ENCODE data around the gene CALM1.

Gene CALM1

DNA sequence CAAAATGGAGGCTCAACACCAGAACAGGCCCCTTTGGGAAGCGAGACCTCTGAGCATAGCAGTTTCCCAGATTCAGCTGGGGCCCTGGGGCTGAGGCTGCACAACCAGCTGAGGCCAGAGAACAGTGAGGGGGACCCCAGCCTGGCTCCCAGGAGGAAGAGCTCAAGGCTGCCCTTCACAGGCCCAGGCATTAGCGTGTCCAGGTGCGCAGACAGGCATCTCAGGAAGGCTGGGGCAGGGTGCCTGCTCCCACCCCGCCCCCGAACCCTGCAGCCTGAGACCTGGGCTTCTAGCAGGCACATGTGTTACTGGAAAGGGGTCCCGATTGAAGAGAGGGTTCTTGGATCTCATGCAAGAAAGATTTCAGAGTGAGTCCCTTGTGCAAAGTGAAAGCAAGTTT, 27.2 kb downstream of the CALM1 start:
- TF ChIP-seq, protein P1, sequence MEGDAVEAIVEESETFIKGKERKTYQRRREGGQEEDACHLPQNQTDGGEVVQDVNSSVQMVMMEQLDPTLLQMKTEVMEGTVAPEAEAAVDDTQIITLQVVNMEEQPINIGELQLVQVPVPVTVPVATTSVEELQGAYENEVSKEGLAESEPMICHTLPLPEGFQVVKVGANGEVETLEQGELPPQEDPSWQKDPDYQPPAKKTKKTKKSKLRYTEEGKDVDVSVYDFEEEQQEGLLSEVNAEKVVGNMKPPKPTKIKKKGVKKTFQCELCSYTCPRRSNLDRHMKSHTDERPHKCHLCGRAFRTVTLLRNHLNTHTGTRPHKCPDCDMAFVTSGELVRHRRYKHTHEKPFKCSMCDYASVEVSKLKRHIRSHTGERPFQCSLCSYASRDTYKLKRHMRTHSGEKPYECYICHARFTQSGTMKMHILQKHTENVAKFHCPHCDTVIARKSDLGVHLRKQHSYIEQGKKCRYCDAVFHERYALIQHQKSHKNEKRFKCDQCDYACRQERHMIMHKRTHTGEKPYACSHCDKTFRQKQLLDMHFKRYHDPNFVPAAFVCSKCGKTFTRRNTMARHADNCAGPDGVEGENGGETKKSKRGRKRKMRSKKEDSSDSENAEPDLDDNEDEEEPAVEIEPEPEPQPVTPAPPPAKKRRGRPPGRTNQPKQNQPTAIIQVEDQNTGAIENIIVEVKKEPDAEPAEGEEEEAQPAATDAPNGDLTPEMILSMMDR (conservative IDR thresholded peaks at IDR 0.05), result no peak
- H3K27ac ChIP-seq, result no peak overlapping the region

DNA sequence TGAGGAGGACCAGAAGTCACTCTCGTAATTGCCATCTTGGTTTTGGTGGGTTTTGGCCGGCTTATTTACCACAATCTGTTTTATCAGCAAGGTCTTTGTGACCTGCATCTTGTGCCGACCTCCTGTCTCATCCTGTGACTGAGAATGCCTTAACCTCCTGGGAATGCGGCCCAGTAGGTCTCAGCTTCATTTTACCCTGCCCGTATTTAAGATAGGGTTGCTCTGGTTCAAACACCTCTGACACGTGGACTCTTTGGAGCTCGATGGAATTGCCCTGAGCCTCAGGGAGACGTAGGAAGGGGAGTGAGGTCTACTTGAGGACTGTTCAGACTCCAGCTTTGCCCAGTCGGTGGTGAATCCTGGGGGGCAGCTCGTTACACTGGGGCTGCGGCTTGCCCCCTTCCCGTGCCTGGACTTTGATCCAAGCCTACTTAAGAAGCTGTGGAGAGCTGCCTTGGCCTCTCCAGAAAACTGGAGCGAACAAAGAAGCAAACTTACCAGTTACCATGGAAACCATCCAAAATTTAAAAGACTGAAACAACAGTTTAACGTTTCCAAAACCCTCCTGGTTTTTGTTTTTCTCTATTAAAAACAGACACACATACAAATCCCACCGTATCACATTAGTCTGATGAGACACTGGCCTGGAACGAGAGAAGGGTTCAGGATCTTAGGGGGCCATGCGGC, 28.0 kb downstream of the CALM1 start:
- H3K27ac ChIP-seq, result no peak overlapping the region
- TF ChIP-seq, protein P1 (conservative IDR thresholded peaks at IDR 0.05), result no peak

DNA sequence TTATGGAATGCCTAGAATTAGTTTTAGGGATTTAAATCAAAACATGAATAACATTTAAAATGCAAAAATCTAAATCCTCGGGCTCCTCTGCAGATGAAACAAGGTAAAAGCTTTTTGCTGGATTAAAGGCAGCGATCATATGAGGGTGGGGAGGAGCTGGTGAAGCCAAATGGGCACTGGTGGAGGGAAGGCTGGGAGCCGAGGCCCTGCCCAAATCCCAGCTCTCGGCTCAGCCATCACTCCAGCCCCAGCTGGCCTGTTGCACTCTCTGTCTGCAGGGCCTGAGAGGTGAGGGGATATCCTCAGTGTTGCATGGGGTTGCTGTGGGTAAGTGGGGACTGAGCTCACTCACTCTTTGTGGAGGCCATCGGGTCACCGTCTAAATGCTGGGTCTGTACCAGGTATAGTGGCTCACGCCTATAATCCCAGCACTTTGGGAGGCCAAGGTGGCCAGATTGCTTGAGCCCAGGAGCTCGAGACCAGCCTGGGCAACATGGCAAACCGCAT, 28.6 kb downstream of the CALM1 start:
- no peak overlapping the region for H3K27ac ChIP-seq
- TF ChIP-seq, protein P1 (conservative IDR thresholded peaks at IDR 0.05), result no peak

DNA sequence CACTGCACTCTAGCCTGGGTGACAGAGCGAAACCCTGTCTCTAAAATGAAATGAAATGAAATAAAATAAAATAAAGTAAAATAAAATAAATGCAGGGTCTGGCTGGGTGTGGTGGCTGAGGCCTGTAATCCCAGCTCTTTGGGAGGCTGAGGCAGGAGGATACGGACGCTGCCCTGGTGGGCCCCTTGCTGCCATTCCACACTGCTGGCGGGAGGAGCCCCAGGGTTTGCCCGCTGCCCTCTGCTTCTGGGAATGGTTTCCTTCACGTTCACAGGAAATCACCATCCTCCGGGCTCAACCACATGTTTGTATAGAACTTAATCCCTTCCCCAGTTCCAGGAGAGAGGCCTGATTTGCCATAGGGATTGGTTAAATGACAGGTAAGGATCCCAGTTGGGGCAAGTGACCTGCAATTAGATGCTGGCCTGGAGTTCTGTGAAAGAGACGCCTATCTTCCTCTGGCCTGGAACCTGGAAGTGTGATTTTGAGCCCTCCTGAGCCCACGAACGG, 29.3 kb downstream of the CALM1 start:
- no peak overlapping the region for H3K27ac ChIP-seq
- TF ChIP-seq, protein P1 (conservative IDR thresholded peaks at IDR 0.05), result no peak

DNA sequence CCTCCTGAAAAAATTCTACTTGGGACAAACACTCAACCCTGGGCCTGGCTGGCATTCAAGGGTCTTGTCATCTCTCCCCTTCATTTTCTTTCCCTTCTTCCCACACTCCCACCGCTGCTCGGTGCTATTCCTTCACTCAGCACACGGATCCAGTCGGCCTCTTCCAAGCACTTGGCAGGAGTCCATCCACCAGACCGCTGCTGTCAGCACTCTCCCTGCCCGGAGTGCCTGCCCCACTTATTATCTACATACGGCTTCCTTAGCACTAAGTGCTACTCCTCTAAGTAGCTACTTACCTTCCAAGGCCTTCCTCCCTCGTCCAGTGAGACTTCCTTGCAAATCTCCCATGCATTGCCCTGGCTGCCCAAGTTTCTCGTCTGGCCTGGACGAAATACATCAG, 29.8 kb downstream of the CALM1 start:
- no peak overlapping the region for H3K27ac ChIP-seq
- TF ChIP-seq, protein P1 (conservative IDR thresholded peaks at IDR 0.05), result no peak; the same call in 1 of the 2 replicates

DNA sequence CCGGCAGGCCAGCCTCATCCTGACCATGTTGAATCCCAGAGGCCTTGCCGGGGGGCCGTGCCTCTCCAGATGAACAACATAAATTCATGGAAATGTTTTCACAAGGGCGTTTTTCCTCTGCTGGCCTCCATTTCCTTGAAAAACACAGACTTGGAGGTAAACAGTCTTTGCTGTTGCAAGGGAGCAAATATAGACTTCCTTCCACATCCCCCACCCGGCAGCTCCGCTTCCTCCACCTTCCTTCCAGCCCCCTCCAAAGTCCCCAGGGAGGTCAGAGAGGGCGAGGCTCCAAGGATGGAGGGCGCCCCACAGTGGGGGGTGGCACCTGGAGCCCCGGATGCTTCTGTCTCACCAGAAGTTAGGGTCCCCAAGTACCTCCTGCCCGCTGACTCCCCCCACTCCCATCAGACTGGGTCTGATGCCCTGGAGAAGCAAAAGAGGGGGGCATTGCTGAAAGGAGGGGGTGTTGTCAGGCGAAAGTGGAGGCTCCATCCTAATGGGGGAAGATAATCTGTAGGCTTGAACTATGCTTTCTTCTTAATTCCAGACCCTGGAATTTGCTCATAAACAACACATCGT, 31.1 kb downstream of the CALM1 start:
- TF ChIP-seq, protein P1 (conservative IDR thresholded peaks at IDR 0.05), result no peak
- no peak overlapping the region for H3K27ac ChIP-seq

DNA sequence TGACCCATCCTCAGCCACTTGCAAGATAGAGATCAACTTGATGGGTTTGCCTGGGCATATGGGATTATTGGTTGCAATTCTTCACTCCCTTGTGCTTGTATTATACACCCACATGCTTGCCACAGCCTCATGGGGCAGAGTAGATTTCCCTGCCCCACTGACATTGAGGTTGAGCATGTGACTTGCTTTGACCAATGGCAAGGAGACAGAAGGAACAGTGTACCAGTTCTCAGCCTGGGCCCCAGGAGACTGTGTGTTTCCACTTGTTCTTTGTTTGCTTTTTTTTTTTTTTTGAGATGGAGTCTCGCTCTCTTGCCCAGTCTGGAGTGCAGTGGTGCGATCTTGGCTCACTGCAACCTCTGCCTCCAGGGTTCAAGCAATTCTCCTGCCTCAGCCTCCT, 31.8 kb downstream of the CALM1 start:
- H3K27ac ChIP-seq, result no peak overlapping the region
- TF ChIP-seq, protein P1 (conservative IDR thresholded peaks at IDR 0.05), result no peak
